HG03108 (cell line): ENCODE measurements around the gene CD48.

Source experiments
- ATAC-seq: cut with Tn5 transposase; IDR thresholded peaks from one replicate; pipeline ENCODE4 v1.9.1; 2021; ENCODE audit warnings: moderate library complexity; ENCODE audit not compliant: unreplicated experiment

CD48 gene

GRCh38 chr1:160681066-160681890 is 30.3 kb downstream of the CD48 start:
- ATAC-seq = peak; percentile 37

- no peak for ATAC-seq
Measured at GRCh38 chr1:160680399-160680798, 31.2 kb downstream of the CD48 start.

GRCh38 chr1:160679893-160680292 is 31.7 kb downstream of the CD48 start:
- no peak for ATAC-seq

GRCh38 chr1:160676869-160677597 is 34.6 kb downstream of the CD48 start:
- no peak for ATAC-seq

- ATAC-seq = peak; percentile 46
Measured at GRCh38 chr1:160675641-160676410, 35.8 kb downstream of the CD48 start.

- ATAC-seq = no peak
Measured at GRCh38 chr1:160674415-160674814, 37.2 kb downstream of the CD48 start.

- no peak for ATAC-seq
Measured at GRCh38 chr1:160672789-160673695, 38.6 kb downstream of the CD48 start.

GRCh38 chr1:160671603-160672517 is 39.8 kb downstream of the CD48 start:
- ATAC-seq = no peak

GRCh38 chr1:160670701-160671100 is 40.9 kb downstream of the CD48 start:
- no peak for ATAC-seq

GRCh38 chr1:160669802-160670201 is 41.8 kb downstream of the CD48 start:
- ATAC-seq = no peak

- ATAC-seq = no peak
Measured at GRCh38 chr1:160669276-160669675, 42.3 kb downstream of the CD48 start.

GRCh38 chr1:160667896-160668295 is 43.7 kb downstream of the CD48 start:
- no peak for ATAC-seq

- ATAC-seq = no peak
Measured at GRCh38 chr1:160666079-160666442, 45.6 kb downstream of the CD48 start.

GRCh38 chr1:160665330-160666078 is 46.1 kb downstream of the CD48 start:
- ATAC-seq = no peak

- peak; percentile 51 for ATAC-seq
Measured at GRCh38 chr1:160664573-160665051, 47.0 kb downstream of the CD48 start.

GRCh38 chr1:160662910-160663309 is 48.7 kb downstream of the CD48 start:
- no peak for ATAC-seq

GRCh38 chr1:160659566-160659965 is 52.1 kb downstream of the CD48 start:
- ATAC-seq = no peak

- ATAC-seq = no peak
Measured at GRCh38 chr1:160658814-160659193, 52.8 kb downstream of the CD48 start.
